ENCODE measurements around the gene ZNF618.

Gene ZNF618

DNA sequence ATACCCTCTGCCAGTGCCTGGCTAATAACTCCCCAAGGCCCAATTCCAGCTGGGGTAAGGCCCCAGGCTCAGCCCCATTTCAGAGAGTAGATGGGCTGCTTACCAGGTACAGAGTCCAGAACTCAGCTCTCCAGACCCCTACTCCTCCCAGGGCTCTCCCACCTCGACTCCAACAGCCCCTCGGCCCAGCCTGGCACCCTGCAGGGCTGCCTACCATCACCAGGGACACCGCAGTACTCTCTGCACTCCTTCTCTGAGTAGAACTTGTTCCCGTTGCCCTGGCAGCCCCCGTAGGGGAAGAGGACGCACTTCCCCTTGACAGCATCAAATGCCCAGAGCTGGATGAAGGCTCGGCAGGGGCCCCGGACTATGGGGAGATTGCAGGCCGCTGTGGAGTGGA lies 184.6 kb downstream of the ZNF618 start:
- no peak for DNase-seq (ENCODE audit: extremely low read depth, low read depth)
- no peak overlapping the region for H3K4me3 ChIP-seq (replicated peaks; ENCODE audit: low read depth, low read length)

DNA sequence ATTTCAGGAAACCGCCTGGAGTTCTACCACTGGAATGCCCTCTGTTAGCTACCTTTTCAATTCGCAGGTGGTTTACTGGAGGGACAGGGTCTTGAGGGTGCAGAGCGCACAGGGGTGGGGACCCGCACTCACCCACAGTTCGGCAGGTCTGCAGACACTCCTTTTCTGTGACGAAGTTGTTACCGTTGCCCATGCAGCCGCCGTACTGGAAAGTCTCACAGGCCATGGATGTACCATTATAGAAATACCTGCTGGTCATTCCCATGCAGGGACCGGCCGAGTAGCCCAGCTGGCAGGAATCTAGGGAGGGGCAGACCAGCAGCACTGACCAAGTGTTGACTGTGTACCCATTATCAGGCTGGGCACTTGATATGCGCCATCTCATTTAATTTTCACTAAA lies 185.2 kb downstream of the ZNF618 start:
- DNase-seq (ENCODE audit: extremely low read depth, low read depth): no peak
- no peak overlapping the region for H3K4me3 ChIP-seq (replicated peaks; ENCODE audit: low read depth, low read length)
- TF ChIP-seq CTCF (IDR thresholded peaks at IDR 0.05; ENCODE audit: low read depth, low read length, missing control alignments): no peak

More for the DNA sequence above, 184.6 kb downstream of the ZNF618 start:
- TF ChIP-seq CTCF (IDR thresholded peaks at IDR 0.05; ENCODE audit: low read depth, low read length, missing control alignments): no peak

DNA sequence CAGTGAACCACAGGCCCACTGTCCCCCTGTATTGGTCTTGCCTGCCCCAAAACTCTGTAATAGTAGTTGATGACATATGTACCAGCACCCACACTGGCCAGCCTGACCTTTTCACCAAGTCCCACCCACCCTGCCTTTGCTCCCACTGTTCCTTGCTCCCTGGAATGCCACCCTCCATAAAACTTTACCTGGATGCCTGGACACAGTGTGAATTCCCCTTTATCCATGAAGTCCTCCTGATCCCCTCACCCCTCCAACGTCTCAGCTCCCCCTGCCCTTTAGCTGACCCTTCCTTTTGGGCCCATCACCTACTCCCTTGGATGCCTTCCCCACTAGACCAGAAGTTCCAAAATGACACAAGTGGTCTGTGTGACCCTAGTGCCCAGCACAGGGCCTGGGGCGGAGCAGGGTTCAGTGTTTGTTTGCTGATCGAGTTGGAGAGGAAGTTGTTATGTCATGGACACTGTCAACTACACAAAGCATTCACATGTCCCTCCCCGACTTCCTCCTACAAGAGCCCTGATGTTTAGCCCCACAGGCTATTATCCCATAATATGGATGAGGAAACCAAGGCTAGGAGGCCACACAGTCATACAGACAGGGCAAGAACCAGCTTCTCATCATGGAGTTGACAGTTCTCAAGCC lies 185.8 kb downstream of the ZNF618 start:
- no peak for DNase-seq (ENCODE audit: extremely low read depth, low read depth)
- no peak overlapping the region for H3K4me3 ChIP-seq (replicated peaks; ENCODE audit: low read depth, low read length)
- TF ChIP-seq CTCF (IDR thresholded peaks at IDR 0.05; ENCODE audit: low read depth, low read length, missing control alignments): no peak

DNA sequence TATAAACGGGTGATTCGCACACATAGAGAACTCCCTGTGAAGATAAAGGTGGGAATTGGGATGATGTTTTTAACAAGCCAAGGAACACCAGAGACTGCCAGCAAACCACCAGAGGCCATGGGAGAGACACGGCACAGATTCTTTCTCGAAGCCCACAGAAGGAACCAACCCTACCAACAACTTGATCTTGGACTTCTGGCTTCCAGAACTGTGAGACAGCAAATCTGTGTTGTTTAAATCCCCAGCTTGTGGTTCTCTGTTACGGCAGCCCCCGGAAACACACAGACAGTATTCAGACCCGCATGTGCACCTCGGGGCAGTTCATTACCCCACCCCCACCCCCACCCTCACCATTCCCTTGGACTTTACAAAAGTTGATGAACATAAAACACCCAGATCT lies 189.2 kb downstream of the ZNF618 start:
- TF ChIP-seq CTCF (IDR thresholded peaks at IDR 0.05; ENCODE audit: low read depth, low read length, missing control alignments): no peak
- no peak overlapping the region for H3K4me3 ChIP-seq (replicated peaks; ENCODE audit: low read depth, low read length)
- DNase-seq (ENCODE audit: extremely low read depth, low read depth): no peak

GRCh38 chr9:114069476-114070187 lies 193.5 kb downstream of the ZNF618 start:
- TF ChIP-seq CTCF (IDR thresholded peaks at IDR 0.05; ENCODE audit: low read depth, low read length, missing control alignments): no peak
- no peak for DNase-seq (ENCODE audit: extremely low read depth, low read depth)
- no peak overlapping the region for H3K4me3 ChIP-seq (replicated peaks; ENCODE audit: low read depth, low read length)

- no peak for TF ChIP-seq CTCF (IDR thresholded peaks at IDR 0.05; ENCODE audit: low read depth, low read length, missing control alignments)
- no peak overlapping the region for H3K4me3 ChIP-seq (replicated peaks; ENCODE audit: low read depth, low read length)
- DNase-seq (ENCODE audit: extremely low read depth, low read depth): no peak
Observed at GRCh38 chr9:114070188-114071103, 194.3 kb downstream of the ZNF618 start.
